ENCODE results near the gene CBFB. TPM values are rescaled to one million over a fixed set of nuclear protein-coding genes. Genes with fewer than 3 reads are reported as not detected.
"Not testable (repeated sequence)": the region's sequence is repeated elsewhere in the genome, so short reads cannot be mapped to it uniquely, and the experiment has no call there.

CBFB gene
- total RNA-seq, 1 donor from 2014 or later: 24.2 TPM

DNA sequence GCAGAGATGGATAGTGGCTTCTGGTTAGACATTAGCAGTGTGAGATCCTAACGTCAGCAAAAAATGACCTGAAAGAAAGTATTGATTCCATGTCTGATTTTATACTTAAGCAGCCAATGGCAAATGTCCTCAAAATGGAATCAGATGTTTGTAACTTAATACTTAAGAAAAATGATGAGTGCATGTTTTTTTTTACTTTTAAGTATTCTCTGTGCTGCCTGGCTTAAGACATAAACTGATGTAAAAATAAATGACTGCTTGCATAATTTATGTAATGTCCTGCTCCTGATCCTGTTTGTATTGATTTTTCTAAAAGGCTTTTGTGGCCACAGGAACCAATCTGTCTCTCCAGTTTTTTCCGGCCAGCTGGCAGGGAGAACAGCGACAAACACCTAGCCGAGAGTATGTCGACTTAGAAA lies 7.4 kb downstream of the CBFB start:
- ATAC-seq (no peak), DNase-seq (no peak)
- intact Hi-C loops (cut with micrococcal nuclease): no loop called here

DNA sequence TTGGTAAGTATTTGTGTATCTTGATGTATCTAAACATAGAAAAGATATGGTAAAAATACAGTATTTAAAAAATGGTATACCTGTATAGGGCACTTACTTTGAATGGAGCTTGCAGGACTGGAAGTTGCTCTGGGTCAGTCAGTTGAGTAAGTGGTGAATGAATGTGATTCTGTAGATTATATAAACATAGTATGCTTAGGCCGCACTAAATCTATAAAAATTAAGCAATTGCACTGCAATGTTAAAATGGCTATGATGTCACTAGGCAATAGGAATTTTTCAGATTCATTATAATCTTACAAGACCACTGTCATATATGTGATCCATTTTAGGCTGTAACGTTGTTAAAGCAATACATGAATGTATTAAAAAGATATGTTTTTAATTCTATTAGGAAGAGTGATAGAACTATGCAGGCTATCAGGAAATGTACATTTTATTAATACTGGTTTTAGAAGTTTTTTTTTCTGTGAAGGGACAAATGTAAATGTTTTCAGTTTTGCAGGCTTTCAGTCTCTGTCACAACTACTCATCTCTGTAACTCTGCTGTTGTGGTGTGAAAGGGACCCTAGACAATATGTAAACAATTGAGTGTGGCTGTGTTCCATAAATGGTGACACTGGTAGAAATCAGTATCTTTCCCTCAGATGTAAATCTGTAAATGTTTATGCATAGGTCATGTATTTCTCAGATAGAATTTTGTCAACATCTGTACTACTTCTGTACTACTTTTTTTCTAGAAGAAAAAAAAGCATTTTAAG lies 10.5 kb downstream of the CBFB start:
- DNase-seq: no peak
- intact Hi-C loops (cut with micrococcal nuclease): no loop called here

GRCh38 chr16:67040166-67040565 lies 11.2 kb downstream of the CBFB start:
- DNase-seq: no peak
- intact Hi-C loops (cut with micrococcal nuclease): no loop called here
- no peak for ATAC-seq

More for the DNA sequence above, 10.5 kb downstream of the CBFB start:
- no peak for ATAC-seq

- intact Hi-C loops (cut with micrococcal nuclease): no loop called here
- ATAC-seq: no peak
- DNase-seq: no peak
These were observed 12.0 kb downstream of the CBFB start for GRCh38 chr16:67040906-67041305.

- intact Hi-C loops (cut with micrococcal nuclease); DNase-seq; ATAC-seq: not testable (repeated sequence)
These were observed 12.6 kb downstream of the CBFB start for GRCh38 chr16:67041520-67041919.

GRCh38 chr16:67043420-67043819 lies 14.5 kb downstream of the CBFB start:
- ATAC-seq (no peak), DNase-seq (no peak)
- intact Hi-C loops (cut with micrococcal nuclease): no loop called here

DNA sequence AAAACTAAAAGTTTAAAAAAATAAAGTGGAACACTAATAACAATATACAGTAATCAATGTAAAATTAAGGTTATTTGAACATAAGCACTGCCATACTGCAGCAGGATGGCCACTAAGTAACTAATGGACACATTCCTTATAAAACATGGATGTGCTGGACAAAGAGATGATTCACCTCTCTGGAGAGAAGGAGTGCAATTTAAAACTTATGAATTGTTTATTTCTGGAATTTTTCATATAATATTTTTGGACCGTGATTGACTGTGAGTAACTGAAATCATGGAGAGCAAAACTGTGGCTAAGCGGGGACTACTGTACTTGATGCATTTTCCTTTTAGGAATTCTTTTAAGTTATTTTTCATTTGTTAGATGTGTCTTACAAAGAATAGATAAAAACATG lies 21.8 kb downstream of the CBFB start:
- no peak for ATAC-seq
- intact Hi-C loops (cut with micrococcal nuclease): no loop called here
- DNase-seq: no peak

- no peak for ATAC-seq
- intact Hi-C loops (cut with micrococcal nuclease): no loop called here
- no peak for DNase-seq
These were observed 23.4 kb downstream of the CBFB start for GRCh38 chr16:67052399-67052798.

- intact Hi-C loops (cut with micrococcal nuclease): no loop called here
- DNase-seq (no peak), ATAC-seq (no peak)
These were observed 24.9 kb downstream of the CBFB start for GRCh38 chr16:67053767-67054334.

GRCh38 chr16:67054901-67055300 lies 26.0 kb downstream of the CBFB start:
- intact Hi-C loops (cut with micrococcal nuclease): no loop called here
- no peak for ATAC-seq
- DNase-seq: no peak

DNA sequence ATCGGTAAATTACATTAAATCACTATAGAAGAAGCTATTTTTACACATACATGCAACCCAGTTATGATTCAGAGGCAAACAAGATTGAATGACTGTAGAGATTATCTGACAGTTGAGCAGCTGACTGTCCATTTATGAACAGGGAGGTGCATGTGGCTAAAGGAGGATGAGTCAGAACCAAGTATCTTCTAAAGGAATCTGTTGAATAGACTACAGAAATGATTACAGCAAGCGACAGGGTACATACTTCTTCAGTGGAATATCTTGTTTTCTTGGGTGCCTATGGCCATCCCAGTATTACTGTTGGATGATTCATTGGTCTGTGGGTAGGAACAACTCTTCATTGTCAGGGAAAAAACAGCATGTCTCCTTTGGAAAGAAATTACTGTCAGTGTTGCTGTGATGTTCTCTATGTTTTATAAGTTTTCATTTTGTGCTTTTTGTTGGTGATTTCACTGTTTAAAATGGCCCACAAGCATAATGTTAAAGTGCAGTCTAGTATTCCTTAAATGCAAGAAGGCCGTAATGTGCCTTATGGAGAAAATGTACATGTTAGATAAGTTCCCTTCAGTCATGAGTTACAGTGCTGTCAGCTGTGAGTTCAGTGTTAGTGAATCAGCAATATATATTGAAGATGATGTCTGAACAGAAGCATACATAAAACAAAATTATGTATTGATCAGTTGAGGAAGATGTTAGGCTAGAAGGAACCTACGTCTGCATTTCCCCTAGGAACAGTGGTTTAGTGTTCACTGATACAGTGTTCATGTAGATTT lies 27.0 kb downstream of the CBFB start:
- DNase-seq (no peak), ATAC-seq (no peak)
- intact Hi-C loops (cut with micrococcal nuclease): no loop called here

DNA sequence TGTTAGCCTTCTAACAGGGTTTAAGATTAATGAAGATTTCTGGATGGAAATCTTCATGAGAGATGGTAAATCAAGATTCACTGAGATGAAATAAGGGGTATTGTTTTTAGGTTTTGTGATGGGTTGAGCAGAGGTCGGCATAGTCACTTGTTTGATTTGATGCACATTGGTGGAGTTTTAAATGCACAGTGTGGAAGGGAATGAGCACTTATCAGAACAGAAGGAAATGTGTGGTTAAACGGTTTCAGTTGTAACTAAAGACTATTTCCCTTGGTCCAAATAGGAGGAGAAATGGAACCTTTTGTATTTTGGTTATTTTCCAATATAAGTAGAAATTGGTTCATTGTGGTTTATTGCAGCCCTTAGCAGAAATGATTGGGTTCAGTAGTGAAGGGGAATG lies 34.1 kb downstream of the CBFB start:
- ATAC-seq (no peak), DNase-seq (no peak)
- intact Hi-C loops (cut with micrococcal nuclease): no loop called here

DNA sequence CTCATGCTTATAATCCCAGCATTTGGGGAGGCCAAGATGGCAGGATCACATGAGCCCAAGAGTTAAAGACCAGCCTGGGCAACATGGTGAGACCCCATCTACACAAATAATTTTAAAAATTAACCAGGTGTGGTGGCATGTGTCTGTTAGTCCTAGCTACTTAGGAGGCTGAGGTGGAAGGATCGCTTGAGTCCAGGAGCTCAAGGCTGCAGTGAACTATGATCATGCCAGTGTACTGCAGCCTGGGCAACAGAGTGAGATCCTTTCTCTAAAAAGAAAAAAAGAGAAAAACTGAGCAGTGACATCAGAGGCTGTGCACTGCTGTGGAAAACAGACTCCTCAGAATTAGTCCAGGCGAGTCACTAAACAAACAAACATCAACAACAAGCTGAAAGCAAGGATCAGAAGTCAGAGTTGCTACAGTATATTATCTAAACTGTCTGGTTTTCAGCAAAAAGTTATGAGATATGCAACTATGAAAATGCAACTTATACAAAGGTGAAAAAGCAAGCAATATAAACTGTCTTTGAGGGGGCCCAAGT lies 39.3 kb downstream of the CBFB start:
- ATAC-seq (no peak), DNase-seq (no peak)
- intact Hi-C loops (cut with micrococcal nuclease): no loop called here

- ATAC-seq: no peak
- DNase-seq: no peak
- intact Hi-C loops (cut with micrococcal nuclease): no loop called here
These were observed 42.6 kb downstream of the CBFB start for GRCh38 chr16:67071476-67072048.

- ATAC-seq: no peak
- no peak for DNase-seq
- intact Hi-C loops (cut with micrococcal nuclease): no loop called here
These were observed 46.4 kb downstream of the CBFB start for GRCh38 chr16:67075331-67075730.

- DNase-seq: no peak
- intact Hi-C loops (cut with micrococcal nuclease): no loop called here
- no peak for ATAC-seq
These were observed 48.9 kb downstream of the CBFB start for GRCh38 chr16:67077871-67078270.

DNA sequence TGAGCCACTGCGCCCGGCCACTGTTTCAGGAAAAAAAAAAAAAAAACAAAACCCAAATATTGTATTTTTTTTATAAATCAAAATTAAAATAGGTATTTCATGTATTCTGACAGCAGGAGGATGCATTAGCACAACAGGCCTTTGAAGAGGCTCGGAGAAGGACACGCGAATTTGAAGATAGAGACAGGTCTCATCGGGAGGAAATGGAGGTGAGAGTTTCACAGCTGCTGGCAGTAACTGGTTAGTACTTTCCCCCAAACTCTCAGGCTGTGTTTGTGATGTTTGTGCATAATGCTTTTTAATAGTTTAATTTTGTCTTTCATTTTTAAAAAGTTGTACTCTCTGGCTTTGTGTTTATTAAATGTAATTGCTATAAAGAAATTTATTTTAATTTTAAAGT lies 53.2 kb downstream of the CBFB start:
- intact Hi-C loops (cut with micrococcal nuclease): no loop called here
- DNase-seq: no peak
- no peak for ATAC-seq

DNA sequence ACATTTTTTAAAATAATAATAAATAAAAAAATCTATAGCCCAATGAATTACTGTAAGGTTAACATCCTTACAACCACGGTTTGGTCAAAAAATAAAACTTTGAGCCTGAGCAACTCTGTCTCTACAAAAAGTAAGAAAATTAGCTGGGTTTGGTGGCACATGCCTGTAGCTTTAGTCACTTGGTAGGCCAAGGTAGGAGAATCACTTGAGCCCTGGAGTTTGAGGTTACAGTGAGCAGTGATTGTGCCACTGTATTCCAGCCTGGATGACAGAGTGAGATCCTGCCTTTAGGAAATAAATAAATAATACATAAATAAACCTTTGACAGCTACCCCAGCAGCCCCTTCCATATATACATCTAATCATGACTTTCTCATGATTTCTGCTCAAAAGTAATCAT lies 53.9 kb downstream of the CBFB start:
- intact Hi-C loops (cut with micrococcal nuclease): no loop called here
- no peak for ATAC-seq

GRCh38 chr16:67084345-67085028 lies 55.5 kb downstream of the CBFB start:
- no peak for ATAC-seq
- intact Hi-C loops (cut with micrococcal nuclease): no loop called here

More for the DNA sequence above, 53.9 kb downstream of the CBFB start:
- DNase-seq: no peak

More at GRCh38 chr16:67084345-67085028, 55.5 kb downstream of the CBFB start:
- DNase-seq: no peak

All from left ventricle myocardium superior (tissue), 1 donor.